HG03460 (cell line): ENCODE measurements around the gene RDH12.
"Not testable (repeated sequence)": the region's sequence is repeated elsewhere in the genome, so short reads cannot be mapped to it uniquely, and the experiment has no call there.

Experiments used
- ATAC-seq: cut with Tn5 transposase; IDR thresholded peaks from one replicate; pipeline ENCODE4 v1.9.1; 2021; ENCODE audit not compliant: unreplicated experiment

The RDH12 gene

DNA sequence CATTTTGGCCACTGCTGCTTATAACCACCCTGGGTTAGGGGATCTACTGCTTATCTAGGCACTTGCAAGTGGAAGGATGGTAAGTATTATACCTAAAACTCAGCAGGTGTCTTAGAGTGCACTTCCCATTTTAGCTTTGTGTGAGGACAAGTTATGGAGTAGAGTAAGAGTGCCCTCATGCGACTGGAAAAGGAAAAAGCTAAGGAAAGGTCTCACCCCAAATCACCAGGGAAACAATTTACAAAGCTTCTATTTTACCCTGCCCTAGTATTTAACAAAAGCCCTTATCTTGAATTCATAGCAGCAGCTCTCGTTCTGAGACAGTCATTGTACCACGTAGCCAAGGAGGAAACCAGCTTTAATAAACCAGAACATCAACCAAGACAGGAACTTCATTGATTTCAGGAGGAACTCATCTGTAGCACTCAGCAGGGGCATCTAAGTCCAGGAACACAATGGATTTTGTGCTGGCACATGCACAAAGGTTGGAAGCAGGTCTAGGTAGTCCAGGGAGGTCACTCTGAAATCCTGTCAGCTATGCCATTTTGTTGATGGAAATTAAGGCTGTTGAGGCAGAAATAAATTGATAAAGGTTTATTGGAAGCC, 2.9 kb downstream of the RDH12 start:
- ATAC-seq: peak; percentile 54

DNA sequence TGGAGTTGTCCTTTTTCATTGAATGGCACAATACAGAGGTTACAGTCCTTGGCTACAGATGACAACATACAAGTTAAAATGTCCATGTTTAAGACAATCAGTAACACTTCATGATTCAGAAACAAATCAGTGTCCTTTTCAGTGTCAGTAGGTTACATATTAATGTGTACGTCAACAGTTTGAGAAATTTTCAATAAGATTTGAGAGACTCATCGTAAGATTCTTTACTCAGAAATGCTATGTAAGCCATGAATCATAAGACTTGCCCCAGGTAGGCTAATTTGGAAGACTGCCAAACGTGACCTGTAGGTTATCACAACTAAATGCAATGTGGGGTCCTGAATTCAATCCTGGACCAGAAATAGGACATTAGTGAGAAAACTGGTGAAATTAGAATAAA, 3.5 kb downstream of the RDH12 start:
- no peak for ATAC-seq

DNA sequence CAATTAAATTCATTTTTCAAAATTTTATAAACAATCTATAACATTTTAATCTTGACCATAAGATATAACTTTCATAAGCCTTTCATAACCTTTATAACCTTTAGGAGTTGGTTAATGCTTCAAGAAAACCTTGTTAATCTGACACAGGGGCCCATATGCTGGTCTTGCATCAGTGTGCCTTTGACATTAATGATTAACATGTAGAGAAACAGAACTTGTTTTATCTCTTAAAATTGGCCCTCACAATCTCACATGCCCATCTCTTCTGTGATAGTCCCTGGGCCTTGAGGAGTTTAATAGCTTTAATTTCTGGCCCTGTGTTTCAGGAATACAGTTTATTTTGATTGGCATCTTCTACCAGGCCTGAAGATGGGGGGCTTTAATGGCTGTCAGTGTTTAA, 7.7 kb downstream of the RDH12 start:
- ATAC-seq: not testable (repeated sequence)

DNA sequence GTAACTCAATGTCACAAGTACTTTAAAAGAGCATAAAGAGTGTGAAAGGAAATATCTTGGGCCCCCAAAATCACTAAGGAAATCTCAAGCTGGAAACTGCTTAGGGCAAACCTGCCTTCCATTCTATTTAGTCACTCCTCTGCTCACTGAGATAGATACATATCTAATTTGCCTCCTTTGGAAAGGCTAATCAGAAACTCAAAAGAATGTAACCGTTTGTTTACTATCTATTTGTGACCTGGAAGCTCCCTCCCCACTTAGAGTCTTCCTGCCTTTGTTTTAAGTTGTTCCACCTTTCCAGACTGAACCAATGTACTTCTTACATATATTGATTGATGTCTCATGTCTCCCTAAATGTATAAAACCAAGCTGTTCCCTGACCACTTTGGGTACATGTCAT, 8.1 kb downstream of the RDH12 start:
- not testable (repeated sequence) for ATAC-seq

DNA sequence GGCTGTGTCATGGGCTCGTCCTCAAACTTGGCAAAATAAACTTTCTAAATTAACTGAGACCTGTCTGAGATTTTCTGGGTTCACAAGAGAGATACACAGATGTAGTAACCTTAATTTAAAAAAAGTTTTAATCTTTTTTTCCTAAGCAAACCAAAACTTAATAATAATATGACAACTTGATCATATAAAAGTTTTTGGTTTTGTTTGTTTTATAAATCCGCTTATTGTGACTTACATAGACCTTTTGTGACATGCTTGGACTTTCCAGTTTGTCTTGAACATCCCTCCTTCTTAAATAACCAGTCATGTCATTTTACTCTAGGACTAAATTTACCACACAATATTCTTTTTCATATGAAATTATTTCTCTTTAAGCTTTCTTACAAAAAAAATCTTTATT, 8.5 kb downstream of the RDH12 start:
- no peak for ATAC-seq

DNA sequence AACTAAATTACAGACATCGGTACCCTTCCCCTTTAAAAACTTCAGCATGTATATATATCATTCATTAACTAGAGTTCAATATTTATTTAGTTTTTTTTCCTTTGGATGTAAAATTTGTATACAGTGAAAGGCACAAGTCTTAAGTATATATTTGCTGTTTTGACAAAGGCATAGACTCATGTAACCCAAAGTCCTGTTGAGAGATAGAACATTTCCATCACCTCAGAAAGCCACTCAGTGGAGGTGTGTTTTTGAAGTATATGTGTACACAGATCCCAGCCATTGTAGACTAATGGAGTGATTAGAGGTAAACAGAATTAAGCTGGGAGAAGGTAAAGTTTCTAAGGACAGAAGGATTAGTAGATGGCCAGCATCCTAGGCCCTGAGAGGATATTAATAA, 15.4 kb downstream of the RDH12 start:
- ATAC-seq: no peak

DNA sequence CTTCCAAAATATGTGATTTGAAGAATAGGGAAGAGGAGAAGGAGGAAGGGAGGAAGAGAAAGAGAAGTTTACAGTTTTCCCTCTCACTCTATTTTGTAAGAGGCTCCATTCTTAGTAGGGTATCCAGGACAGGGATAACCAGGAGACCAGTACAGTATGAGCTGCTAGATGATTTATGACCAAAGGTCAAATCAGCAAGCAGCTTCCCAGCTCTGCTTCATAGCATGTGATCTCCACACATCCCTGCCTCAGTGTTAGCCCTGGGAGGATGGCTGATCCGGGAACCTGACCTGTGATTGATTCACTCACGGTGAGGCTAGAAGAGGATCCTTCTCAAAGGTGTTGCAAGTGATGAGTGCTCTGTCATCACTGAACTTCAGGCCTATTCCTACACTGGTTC, 16.6 kb downstream of the RDH12 start:
- no peak for ATAC-seq

DNA sequence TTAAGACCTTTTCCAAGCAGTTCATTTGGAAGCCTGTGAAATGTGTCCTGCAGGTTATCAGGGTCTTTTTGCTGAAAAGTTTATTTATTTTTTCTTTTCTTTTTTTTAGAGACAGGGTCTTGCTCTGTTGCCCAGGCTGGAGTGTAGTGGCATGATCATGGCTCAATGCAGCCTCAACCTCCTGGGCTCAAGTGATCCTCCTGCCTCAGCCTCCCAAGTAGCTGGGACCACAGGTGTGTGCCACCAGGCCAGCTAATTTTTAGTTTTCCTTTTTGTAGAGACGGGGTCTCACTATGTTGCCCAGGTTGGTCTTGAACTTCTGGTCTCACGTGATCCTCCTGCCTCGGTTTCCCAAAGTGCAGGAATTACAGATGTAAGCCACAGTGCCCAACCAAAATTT, 17.7 kb downstream of the RDH12 start:
- not testable (repeated sequence) for ATAC-seq

DNA sequence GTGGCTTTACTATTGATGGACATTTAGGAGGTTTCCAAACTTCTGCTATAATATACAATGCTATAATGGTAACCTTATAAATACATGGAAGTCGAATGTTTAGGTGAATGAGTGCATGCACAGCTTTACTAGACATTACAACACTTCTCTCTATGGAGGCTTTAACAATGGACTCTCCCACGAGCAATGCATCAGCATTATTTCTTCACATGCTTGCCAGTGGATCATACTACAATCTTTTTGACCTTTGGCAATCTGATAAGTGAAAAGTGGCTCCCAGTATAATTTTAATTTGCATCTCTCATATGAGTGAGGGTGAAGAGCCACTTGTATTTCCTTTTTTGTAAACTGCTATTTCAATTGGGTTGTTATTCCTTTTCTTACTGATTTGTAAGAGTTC, 18.2 kb downstream of the RDH12 start:
- ATAC-seq: no peak

DNA sequence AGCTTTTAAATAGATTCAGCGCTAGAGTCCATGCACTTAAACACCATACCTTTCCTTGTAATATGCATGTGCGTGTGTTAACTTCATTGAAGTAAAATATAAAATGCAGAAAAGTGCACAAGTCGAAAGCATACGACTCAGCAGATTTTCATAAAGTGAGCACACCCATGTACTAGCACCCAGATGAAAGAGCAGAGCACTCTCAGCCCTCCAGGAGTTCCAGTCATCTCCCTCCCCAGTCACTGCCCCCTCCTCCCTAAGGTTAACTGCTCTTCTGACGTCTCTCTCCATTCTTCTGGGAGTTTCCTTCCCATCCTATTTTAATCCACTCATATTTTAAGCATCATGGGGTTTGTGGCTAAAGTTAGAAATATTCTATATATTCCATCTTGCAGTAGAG, 20.2 kb downstream of the RDH12 start:
- ATAC-seq: no peak

DNA sequence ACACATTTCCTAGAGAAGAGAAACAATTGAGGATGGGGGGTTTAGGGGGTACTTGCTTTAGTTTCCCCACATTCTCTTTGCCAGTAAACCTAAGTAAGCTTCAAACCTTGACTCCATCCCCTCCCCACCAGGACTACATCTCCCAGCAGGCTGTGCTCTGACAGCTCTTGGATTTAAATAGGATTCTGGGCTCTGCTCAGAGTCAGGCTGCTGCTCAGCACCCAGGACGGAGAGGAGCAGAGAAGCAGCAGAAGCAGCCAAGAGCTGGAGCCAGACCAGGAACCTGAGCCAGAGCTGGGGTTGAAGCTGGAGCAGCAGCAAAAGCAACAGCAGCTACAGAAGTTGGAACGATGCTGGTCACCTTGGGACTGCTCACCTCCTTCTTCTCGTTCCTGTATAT, 20.6 kb downstream of the RDH12 start:
- no peak for ATAC-seq

DNA sequence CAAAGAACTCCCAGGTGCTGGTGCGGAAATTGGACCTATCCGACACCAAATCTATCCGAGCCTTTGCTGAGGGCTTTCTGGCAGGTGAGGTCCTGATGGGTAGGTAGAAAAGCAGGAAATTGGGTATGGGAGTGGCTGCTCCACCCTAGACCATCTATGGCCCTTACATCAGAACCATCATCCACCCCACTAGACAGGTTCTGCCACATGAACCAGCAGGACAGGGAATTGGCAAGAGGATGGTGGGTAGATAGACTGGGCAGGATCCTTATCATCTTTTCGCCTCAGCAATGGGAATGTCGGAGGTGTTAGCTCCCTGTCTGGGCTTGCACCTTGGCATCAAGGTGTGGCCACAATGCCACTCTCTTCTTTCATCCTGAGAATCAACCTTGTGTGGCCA, 23.5 kb downstream of the RDH12 start:
- no peak for ATAC-seq

DNA sequence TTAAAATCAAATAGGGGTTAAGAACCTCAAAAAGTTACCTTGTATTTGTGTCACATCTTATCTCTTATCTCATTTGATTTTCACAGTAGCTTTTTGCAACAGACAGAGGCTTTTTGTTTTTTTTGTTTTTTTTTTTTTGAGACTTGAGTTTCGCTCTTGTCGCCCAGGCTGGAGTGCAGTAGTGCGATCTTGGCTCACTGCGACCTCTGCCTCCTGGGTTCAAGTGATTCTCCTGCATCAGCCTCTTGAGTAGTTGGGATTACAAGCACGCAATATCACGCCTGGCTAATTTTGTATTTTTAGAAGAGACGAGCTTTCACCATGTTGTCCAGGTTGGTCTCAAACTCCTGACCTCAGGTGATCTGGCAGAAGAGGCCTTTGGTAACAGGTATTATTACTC, 25.7 kb downstream of the RDH12 start:
- no peak for ATAC-seq

DNA sequence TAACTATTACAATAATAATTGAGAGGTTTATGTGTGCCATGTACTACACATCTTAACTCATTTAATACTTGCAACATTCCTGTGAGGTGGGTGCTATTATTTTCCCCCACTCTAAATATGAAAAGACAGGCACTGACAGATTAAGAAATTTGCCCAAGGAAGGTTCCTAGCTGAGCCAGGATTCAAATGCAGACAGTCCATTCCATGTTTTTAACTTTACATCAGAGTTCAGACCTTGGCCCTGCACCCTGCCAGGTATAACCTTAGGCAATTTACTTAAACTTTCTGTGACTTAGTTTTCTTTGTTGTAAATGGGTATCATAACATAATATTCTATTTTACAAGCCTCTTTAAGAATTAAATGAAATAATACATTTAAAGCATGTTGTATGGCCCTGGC, 26.6 kb downstream of the RDH12 start:
- ATAC-seq: no peak

DNA sequence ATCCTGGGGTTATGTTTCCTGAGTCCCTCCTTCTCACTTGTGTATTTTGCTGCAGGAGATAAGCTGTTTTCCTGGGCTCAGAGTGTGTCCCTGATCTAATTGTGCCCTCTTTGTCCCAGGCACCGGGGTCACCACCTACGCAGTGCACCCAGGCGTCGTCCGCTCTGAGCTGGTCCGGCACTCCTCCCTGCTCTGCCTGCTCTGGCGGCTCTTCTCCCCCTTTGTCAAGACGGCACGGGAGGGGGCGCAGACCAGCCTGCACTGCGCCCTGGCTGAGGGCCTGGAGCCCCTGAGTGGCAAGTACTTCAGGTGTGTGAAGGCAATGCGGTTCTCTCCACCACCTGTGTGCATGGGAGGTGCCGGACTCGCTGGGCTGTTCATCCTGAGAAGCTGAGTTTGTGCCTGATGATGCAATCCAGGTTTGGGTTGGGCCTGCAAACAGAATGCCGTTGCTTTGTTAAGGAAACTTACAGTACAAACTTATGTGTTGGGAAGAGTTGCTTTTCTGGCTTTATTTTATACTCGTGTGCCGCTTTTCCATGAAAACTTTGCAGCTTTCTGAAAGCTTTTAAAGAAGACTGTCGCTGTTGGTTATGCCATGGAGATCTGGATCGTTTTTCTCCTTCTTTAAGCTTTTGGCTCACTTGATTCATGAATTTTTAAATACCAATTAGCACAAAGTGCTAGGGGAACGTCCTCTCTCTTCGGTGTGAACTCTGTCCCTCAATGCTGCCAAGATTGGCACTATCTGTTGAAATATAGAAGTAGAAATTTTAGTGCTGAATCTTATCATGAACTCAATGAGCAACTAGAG, 27.6 kb downstream of the RDH12 start:
- no peak for ATAC-seq

DNA sequence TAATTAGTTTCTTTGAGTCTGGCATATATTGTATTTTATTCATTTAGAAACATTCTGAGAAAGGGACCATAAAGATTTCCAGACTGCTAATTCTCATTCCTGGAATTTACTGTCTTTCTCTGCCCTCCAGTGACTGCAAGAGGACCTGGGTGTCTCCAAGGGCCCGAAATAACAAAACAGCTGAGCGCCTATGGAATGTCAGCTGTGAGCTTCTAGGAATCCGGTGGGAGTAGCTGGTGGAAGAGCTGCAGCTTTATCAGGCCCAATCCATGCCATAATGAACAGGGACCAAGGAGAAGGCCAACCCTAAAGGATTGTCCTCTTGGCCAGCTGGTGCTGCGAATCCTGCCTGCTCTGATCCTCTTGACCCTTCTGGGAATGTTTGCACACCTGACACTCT, 31.9 kb downstream of the RDH12 start:
- no peak for ATAC-seq

DNA sequence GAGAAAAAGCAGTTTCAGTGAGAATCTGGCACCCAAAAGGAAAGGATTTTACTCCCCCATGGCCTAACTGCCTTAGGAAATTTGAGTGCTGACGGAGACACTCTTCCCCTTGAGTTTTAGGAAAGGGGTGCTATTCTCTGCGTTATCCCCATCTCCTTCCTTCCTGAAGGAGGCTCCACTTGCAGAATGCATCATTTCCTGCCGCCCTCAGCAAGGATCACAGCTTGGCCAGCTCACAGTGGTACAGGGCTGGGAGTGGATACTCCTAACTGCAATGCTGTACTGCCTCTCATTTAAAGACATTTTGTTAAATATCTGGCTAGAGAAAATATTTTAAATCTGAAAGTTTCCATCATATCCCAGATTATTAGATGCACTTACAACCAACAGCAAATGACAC, 33.0 kb downstream of the RDH12 start:
- no peak for ATAC-seq

DNA sequence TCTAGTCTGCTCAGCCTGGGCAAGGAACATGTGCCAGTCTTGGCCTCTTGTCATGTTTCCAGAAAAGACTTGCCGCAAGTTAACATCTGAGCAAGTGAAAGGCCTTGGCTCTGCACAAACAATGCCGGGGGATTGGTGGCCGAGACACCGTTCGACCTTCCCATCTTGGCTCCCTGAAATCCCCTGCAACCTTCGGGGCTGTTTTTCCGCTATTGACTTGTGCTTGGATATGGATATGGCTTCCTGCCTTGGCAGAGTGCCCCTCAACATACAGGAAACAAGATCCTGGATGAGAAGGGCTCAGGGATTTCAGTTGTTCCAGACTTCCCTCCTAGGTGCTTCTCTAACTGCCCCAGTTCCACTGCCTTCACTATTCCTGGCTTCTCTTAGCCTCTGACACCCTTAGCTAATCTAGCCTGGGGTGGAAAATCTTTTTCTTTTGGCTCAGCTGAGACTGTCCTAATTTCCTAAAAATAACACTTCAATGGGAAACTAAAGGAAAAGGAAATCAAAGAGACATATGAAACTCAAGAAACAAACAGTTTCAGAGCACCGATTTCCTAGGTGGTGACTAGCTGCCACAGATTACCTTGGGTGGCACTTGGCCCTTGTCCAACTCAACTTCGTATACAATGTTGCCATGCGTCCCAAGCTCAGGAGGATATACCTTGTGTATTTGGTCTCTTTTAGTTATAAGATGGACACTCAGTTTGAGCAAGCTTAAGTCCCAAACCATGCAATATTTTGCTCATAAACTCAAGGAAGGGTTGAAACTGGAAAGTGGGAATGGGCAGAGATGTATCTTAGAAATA, 33.9 kb downstream of the RDH12 start:
- ATAC-seq: no peak

DNA sequence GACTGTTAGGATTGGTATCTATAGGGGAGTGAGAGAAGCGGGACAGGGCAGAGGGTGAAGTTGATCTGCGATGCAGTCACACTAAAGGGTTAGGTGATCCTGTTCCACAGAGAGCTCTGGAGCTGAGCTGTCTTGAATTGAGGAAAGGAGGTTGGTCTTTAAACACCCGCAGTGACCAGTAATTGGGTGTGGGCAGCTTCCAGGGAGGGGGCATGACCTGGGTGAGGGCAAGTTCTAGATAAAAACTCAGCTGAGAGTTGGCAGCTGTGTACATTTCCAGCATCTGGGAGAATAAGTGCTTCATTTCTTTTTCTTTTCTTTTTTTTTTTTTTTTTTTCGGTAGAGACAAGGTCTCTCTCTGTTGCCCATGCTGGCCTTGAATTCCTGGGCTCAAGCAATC, 35.1 kb downstream of the RDH12 start:
- ATAC-seq: no peak

DNA sequence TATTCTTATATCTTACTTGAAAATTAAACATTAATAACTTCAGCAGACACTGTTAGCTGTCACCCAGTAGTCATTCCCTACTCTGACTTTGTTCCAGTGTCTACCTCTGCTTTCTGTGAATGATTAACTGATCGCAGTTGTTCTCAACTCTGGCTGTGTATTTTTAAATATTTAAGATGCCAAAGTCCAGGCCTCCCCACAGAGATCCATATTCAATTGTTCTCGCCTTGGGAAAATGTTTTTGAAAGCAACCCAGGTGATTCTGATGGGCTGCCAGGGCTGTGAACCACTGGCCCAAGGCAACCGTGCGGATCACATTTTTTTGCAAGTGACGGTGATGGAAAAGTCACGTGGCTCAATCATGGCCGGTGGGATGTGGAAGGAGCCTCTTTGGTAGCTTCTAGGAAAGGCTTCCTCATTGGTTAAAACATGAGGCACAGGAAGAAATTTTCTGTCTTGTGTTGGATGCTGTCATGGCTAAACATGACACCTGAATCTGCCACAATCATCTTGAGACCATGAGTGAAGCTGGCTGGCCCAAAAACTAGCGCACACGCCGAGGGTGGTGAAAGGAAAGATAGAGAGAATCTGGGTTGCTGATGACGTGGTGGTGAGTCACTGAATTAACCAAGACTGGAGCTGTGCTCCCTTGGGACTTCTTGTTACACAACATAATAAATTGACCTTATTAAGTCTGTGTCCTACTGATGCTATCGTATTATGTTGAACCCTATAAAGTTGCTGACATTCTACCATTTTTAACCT, 37.2 kb downstream of the RDH12 start:
- ATAC-seq: no peak

DNA sequence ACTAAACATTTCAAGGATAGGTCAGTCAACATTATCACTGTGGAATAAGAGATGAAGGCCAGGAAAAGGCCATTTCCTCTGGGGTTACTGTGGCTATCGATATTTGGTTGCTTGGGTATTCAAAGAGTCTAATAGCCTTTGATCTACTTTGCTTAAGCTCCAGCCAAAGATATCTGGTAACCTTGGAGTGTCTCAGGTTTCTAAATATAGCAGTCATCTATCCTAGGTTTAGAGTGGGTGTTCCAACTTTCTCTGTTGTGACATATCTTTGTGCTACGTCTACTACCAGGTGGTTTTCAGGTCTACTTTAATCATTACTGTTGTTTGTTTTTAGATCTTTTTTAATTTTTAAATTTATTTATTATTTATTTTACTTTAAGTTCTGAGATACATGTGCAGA, 42.4 kb downstream of the RDH12 start:
- no peak for ATAC-seq
